HG02973 (cell line): ENCODE data around the gene FBN1.

ENCODE experiments used
- ATAC-seq: cut with Tn5 transposase; IDR thresholded peaks from one replicate; pipeline ENCODE4 v1.9.1; 2021; ENCODE audit warnings: moderate library complexity; ENCODE audit not compliant: unreplicated experiment

The FBN1 gene

GRCh38 chr15:48624700-48625099 lies 20.8 kb downstream of the FBN1 start:
- ATAC-seq, result no peak

GRCh38 chr15:48623456-48623855 lies 22.1 kb downstream of the FBN1 start:
- ATAC-seq, result no peak

- no peak for ATAC-seq
Observed at GRCh38 chr15:48622237-48622636, 23.3 kb downstream of the FBN1 start.

DNA sequence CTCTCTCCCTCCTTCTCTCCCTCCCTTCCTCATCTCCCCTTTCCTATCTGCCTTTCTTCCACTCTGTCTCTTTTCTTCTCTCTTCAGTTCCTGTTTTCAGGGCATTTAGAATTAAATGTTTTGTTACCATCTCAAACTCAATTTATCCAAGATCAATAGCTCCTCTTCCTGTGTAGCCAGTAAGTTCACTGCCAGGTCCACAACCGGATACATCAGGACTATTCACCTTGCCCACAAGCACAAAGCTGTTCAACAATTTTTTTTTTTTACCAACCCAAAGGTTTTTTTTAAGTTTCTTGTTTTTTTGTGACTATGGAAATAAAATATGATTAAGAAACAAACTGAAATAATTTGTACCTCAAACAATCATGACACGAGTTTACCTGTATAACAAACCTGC lies 26.1 kb downstream of the FBN1 start:
- ATAC-seq, result no peak

- no peak for ATAC-seq
Observed at GRCh38 chr15:48617619-48618018, 27.9 kb downstream of the FBN1 start.

DNA sequence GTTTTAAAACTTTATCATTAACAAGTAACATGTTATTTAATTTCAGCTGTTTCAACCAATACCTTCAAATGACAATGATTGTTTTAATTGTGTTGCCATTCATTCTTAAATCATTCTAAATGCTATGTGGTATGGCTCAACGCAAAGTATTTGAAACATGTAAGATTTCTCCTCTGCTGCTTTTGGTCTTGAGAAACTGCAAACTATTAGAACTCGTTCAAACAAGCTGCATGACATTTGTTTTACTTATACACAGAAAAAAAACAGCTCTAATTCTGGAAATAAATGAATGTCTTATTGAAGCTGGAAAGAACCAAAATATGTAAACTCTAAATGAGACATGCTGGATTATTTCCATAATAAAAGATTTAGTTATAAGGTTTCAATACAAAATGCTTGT lies 29.3 kb downstream of the FBN1 start:
- no peak for ATAC-seq

- no peak for ATAC-seq
Observed at GRCh38 chr15:48614051-48614450, 31.5 kb downstream of the FBN1 start.

DNA sequence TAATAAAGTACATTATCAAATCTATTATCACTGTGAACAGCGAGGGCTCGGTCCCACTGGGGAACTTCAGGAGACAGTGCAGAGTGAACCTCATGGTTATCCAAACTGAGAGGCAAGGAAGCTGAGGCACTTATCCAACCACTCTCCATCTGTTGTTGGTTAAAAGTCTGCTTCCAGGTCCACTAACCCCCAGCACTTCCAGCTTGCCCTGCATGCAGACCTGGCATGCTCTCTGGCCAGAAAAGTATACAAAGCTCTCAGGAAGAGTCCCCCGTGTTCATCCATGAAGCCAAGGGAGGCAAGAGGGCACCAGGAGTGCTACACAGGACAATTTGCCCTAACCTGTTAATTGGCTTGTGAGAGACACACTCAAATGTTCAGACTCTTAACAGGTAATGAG lies 36.0 kb downstream of the FBN1 start:
- ATAC-seq, result no peak

DNA sequence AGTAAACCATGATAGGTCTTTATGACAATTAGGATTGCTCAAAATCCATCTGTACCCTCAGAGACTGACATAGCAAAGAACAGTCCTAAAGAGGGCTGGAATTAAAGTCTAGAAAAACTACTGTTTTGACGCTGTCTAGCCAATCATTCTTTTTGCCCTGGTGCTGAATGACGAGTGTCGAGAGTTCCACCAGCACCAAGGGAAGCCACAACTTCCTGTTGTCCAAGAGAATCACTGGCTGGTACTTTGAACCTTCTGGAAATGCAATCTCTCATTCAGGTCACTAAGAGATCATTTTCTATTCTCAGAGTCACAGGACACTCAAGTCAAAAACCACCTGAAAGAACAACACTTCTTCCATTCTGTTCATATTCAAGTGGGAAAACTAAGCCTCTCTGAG lies 37.7 kb downstream of the FBN1 start:
- no peak for ATAC-seq

DNA sequence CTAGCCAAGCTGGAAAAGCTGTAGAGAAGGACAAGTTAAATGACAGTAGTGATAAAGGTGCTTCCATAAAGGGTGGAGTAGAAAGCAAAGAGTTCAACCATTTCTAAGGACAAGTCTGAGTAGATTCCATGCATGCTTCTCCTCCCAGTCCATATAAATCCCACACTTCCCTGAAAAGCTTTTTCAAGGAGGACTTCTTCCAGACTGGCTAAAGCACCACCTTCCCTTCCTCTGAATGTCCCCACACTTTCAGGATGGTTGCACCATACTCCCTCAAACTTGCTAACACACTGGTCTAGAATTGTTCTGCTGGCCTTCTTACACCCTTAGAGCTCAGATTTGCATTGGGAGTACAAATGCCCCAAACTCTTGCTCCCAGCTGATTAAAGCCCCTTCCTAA lies 40.9 kb downstream of the FBN1 start:
- ATAC-seq, result no peak

DNA sequence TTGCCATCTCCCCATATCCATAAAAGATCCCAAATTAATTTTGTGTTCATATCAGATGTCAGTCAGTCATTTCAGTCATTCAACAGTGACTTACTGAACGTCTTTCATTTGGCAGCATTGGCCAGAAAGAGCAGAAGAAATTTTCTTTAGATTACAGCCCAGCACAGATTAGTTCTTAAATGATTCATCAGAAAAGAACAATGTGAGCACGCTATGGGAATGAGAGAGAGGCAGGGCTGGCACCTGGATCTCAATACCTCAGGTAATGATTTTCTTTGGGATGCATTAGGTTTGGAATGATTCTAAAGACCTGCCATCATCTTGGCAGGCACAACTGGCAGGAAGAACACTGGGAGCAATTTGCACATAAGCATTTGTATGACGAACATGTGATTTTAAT lies 41.6 kb downstream of the FBN1 start:
- ATAC-seq, result no peak

DNA sequence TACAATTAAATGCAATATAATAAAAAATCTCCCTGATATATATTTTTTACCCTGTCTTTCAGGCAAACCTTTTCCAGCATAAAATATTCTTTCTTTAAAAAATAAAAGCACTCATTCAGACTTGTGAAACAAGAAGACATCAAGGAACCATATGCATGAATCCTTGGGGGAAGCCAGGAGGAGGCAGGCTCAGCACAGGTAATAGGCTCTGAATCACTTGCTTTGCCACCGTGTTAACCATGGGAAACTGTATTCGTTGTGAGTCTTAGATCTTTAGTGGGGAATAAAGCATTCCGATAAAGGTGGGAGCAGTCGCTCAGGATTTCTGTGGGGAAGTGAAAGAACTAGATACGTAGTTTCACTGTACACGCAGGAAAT lies 42.4 kb downstream of the FBN1 start:
- no peak for ATAC-seq

DNA sequence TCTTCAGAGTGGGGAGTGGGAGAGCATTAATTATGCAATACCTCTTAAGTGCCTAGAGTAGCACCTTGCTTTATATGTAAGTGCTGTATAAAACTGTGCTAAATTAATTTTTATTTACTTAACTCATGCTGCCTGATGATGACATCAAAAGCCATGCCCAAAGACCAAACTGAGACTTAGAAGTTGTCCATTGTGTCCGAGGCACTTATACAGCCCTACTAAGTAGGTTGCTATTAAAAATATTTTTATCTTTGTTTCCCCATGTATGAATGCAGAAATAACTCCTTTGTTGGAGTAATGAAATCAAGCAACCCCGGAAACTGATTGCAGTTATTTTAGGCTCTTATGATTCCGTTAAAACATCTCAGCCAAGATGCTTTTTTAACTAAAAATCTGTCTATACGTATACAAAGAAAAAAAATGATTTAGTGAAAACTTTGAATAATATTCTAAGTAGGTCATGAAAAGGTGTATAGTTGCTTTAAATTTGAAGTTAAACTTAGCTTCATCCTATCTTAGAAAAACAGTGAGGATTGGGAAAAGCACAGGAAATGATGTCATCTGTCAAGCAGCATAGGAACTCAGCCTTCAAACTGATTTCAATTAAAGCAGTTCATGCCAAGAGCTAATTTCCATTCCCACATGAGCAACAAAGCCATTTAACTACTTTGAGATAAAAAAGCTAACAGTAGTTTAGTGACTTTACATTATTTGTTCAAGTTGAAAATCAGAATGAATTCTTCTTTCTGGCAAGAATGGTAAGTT lies 43.0 kb downstream of the FBN1 start:
- no peak for ATAC-seq

GRCh38 chr15:48601095-48601494 lies 44.4 kb downstream of the FBN1 start:
- no peak for ATAC-seq

DNA sequence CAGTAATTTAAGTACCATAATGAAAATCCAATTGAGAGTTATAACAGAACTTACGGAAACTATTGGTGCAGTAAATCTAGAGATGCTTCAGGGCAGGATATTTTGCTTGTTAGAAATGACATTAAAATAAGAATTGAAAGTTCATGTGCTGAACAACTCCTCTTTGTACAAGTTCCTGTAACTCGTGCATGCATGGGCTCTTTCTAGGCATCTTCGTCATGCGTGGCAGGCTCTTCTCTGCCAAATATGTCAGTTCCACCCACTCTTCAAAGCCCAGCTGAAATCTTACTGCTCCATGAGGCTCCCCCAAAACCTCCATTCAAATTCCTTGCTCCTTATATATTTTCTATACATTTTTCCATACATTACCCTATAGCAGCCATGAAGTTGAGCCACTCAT lies 48.7 kb downstream of the FBN1 start:
- no peak for ATAC-seq

- no peak for ATAC-seq
Observed at GRCh38 chr15:48596415-48596814, 49.1 kb downstream of the FBN1 start.

DNA sequence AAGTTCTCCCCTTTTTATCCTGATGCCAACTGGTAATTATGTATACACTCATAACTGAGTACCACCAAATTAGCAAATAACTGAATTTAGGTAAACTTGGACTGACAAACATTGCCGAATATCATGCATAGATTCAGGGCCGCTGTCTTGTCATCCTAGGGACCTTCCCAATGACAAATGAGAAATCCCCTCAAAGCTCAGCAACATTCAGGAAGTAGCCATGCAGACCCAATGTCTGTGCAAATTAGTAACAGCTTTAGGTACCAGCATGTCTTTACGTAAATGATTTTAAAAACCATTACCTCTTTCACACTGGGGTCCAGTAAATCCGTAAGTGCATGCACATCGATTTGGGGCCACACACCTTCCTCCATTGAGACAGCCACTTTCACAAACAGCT lies 49.5 kb downstream of the FBN1 start:
- ATAC-seq, result no peak

DNA sequence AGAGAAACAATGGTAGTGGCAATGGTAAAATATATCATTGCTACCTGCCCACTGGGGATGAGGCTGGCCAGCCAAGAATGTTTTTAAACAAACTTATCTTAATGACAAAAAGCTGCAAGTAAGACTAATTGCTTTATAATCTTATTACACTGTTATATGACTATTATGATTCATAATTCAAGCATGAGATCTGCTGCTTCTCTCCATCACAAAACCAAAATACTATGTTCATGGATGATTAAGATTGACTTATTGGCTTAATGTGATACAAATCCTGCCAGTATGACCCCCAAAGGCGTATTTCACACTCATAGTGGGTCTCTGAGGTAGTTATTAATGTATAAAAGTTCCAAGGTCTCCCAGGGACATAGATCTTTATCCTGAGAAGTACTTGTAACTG lies 52.6 kb downstream of the FBN1 start:
- ATAC-seq, result no peak

DNA sequence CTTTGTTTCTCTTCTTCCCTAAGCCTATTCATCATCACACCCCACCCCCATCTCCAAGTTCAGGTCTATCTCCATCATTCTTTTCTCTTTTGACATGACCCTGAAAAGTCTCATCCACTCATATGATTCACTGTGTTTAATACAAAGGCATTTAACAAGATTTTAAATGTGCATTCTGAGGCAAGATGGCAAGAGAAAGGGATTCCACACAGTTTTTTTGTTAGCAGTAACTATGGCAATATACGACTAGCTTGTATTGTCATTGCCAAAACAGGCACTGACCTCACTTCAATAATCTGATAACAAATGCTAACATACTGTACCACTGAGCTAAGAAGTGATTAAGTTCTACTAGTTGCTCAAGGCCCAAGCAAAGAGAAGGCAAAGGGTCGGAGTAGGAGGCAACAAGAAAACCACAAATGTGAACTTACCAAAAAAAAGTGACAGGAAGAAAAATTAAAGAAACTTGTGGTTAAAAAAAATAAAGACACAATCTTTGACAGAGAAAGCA lies 53.2 kb downstream of the FBN1 start:
- no peak for ATAC-seq

- no peak for ATAC-seq
Observed at GRCh38 chr15:48590723-48591122, 54.8 kb downstream of the FBN1 start.

- ATAC-seq, result no peak
Observed at GRCh38 chr15:48584812-48585563, 60.5 kb downstream of the FBN1 start.

- ATAC-seq, result no peak
Observed at GRCh38 chr15:48584090-48584811, 61.3 kb downstream of the FBN1 start.
